OCI-LY7 (cell line): ENCODE measurements around the gene ZMIZ1.

Experiments used
- EZH2phosphoT487 ChIP-seq: fragments of 200-600 bp; sonication (generic); IDR thresholded peaks from 2 replicates; pipeline ENCODE4 v1.6.1; 2018; ENCODE audit warnings: low read depth, borderline replicate concordance, mild to moderate bottlenecking, mixed run types, antibody characterized with exemption, low read length, moderate library complexity, mixed read lengths
- TF ChIP-seq, protein P1 (sequence below): fragments of 200-600 bp; sonication (generic); conservative IDR thresholded peaks from 2 replicates; pipeline ENCODE4 v1.5.1; 2014; ENCODE audit warnings: mild to moderate bottlenecking, antibody characterized with exemption, low read length, moderate library complexity, mixed read lengths

DNA sequence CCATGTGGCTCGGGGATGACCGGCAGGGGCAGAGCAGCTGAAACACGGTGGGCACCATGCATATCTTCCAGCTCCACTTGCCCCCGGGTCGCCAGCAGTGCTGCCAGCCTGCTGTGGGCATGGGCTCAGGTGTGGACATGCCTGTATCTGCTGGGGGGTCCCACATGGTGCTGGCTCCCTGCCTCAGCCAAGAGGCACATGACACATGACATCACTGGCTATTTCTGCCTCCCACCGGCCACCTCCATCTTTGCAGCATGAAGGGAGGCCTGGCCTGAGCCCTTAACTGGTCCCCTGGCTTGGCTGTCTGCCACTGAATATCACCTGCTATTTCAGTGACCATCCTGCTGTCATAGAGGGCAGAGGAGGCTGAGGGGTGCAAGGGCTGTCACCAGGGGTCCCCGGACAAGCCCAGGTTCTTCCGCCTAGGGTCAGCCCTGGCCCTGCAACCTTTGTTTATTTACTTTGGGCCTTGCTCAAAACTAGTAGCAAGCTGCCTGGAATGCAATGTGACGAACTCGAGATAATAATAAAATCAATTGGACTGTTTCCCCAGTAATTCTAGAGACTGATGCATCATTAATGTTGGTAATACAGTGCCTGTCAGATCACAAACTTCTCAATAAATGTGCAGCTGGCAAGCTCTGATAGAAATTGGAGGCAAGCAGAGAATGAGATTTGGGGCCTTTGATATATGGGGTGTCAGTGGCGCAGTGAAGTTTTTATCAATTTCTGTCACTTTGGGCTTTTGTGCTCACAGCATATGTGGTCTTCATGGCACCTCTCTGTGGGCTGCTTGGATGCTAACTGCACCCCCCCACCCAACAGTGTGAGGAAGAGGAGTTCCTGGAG lies 28.5 kb downstream of the ZMIZ1 start:
- TF ChIP-seq, protein P1, sequence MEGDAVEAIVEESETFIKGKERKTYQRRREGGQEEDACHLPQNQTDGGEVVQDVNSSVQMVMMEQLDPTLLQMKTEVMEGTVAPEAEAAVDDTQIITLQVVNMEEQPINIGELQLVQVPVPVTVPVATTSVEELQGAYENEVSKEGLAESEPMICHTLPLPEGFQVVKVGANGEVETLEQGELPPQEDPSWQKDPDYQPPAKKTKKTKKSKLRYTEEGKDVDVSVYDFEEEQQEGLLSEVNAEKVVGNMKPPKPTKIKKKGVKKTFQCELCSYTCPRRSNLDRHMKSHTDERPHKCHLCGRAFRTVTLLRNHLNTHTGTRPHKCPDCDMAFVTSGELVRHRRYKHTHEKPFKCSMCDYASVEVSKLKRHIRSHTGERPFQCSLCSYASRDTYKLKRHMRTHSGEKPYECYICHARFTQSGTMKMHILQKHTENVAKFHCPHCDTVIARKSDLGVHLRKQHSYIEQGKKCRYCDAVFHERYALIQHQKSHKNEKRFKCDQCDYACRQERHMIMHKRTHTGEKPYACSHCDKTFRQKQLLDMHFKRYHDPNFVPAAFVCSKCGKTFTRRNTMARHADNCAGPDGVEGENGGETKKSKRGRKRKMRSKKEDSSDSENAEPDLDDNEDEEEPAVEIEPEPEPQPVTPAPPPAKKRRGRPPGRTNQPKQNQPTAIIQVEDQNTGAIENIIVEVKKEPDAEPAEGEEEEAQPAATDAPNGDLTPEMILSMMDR: no peak
- TF ChIP-seq EZH2phosphoT487: no peak
